DOHH2 (cell line): Measurements from ENCODE around the gene CYP1A1.

Source experiments
- H3F3A ChIP-seq: fragments of 200-600 bp; sonication (generic), shearing (Covaris generic); 2 replicates; pipeline ENCODE4 v1.6.0; 2016; ENCODE audit warnings: antibody characterized with exemption, mild to moderate bottlenecking; ENCODE audit not compliant: control insufficient read depth, insufficient read depth
- H3K27ac ChIP-seq: fragments of 200-600 bp; sonication (generic); 2 replicates; pipeline ENCODE4 v1.5.1; 2014; ENCODE audit warnings: low read depth, mild to moderate bottlenecking, low read length, moderate library complexity
- H3K27me3 ChIP-seq: fragments of 200-600 bp; sonication (generic); 2 replicates; pipeline ENCODE4 v1.6.1; 2014; ENCODE audit warnings: mild to moderate bottlenecking, low read length, mixed read lengths; ENCODE audit not compliant: control insufficient read depth
- H3K36me3 ChIP-seq: fragments of 200-600 bp; sonication (generic); 2 replicates; pipeline ENCODE4 v1.6.1; 2014; ENCODE audit warnings: mild to moderate bottlenecking, low read length, moderate library complexity, mixed read lengths; ENCODE audit not compliant: control insufficient read depth
- H3K4me1 ChIP-seq: fragments of 200-600 bp; sonication (generic); 2 replicates; pipeline ENCODE4 v1.6.1; 2014; ENCODE audit warnings: mild to moderate bottlenecking, low read length, mixed read lengths; ENCODE audit not compliant: control insufficient read depth
- H3K4me2 ChIP-seq: fragments of 200-600 bp; sonication (generic); 2 replicates; pipeline ENCODE4 v1.6.0; 2014; ENCODE audit warnings: mild to moderate bottlenecking, low read length, moderate library complexity
- H3K4me3 ChIP-seq: fragments of 200-600 bp; sonication (generic); 2 replicates; pipeline ENCODE4 v1.5.1; 2014; ENCODE audit warnings: mild to moderate bottlenecking, low read length, mixed read lengths
- H3K79me2 ChIP-seq: fragments of 200-600 bp; sonication (generic); 2 replicates; pipeline ENCODE4 v1.6.1; 2014; ENCODE audit warnings: mild to moderate bottlenecking, low read length, mixed read lengths; ENCODE audit not compliant: control insufficient read depth
- H3K9me2 ChIP-seq: fragments of 200-600 bp; sonication (generic); replicated peaks from 2 replicates; pipeline ENCODE4 v1.6.1; 2014; ENCODE audit warnings: mild to moderate bottlenecking, low read length, mixed read lengths; ENCODE audit not compliant: control insufficient read depth
- H3K9me3 ChIP-seq: fragments of 200-600 bp; sonication (generic); 2 replicates; pipeline ENCODE4 v1.6.1; 2014; ENCODE audit warnings: antibody characterized with exemption, low read length, mixed read lengths; ENCODE audit not compliant: control insufficient read depth, insufficient read depth
- H4K20me1 ChIP-seq: fragments of 200-600 bp; sonication (generic); 2 replicates; pipeline ENCODE4 v1.6.0; 2014; ENCODE audit warnings: low read depth, mild to moderate bottlenecking, antibody characterized with exemption, low read length, moderate library complexity; ENCODE audit not compliant: control insufficient read depth, insufficient read depth
- EZH2phosphoT487 ChIP-seq: fragments of 200-600 bp; sonication (generic); IDR thresholded peaks from 2 replicates; pipeline ENCODE4 v1.6.1; 2017; ENCODE audit warnings: borderline replicate concordance, mild to moderate bottlenecking, antibody characterized with exemption, low read length, moderate library complexity, mixed read lengths
- TF ChIP-seq, protein P1 (sequence below): fragments of 200-600 bp; sonication (generic); IDR thresholded peaks from one replicate; pipeline ENCODE4 v1.5.1; 2014; ENCODE audit warnings: antibody characterized with exemption, mild to moderate bottlenecking, low read depth, low read length; ENCODE audit not compliant: poor library complexity, severe bottlenecking

CYP1A1 gene

GRCh38 chr15:74768099-74768770 lies 42.9 kb upstream of the CYP1A1 start:
- no peak overlapping the region; the same call in 1 of the 2 replicates for H3K4me2 ChIP-seq
- no peaks in the 10 kb centered on the region for H3K36me3 ChIP-seq
- no peaks in the 10 kb centered on the region for H4K20me1 ChIP-seq
- no peak overlapping the region for H3K27ac ChIP-seq
- H3K9me3 ChIP-seq, result no peaks in the 10 kb centered on the region
- peaks cover 38% of the 10 kb centered on the region for H3K4me1 ChIP-seq
- H3K27me3 ChIP-seq, result no peaks in the 10 kb centered on the region
- H3K79me2 ChIP-seq, result peaks cover 7% of the 10 kb centered on the region
- no peak overlapping the region for H3K4me3 ChIP-seq
- no peaks in the 10 kb centered on the region for H3K9me2 ChIP-seq
- no peak for TF ChIP-seq EZH2phosphoT487
- TF ChIP-seq, protein P1, sequence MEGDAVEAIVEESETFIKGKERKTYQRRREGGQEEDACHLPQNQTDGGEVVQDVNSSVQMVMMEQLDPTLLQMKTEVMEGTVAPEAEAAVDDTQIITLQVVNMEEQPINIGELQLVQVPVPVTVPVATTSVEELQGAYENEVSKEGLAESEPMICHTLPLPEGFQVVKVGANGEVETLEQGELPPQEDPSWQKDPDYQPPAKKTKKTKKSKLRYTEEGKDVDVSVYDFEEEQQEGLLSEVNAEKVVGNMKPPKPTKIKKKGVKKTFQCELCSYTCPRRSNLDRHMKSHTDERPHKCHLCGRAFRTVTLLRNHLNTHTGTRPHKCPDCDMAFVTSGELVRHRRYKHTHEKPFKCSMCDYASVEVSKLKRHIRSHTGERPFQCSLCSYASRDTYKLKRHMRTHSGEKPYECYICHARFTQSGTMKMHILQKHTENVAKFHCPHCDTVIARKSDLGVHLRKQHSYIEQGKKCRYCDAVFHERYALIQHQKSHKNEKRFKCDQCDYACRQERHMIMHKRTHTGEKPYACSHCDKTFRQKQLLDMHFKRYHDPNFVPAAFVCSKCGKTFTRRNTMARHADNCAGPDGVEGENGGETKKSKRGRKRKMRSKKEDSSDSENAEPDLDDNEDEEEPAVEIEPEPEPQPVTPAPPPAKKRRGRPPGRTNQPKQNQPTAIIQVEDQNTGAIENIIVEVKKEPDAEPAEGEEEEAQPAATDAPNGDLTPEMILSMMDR, result no peak
- no peaks in the 10 kb centered on the region for H3F3A ChIP-seq

GRCh38 chr15:74767167-74768098 lies 42.1 kb upstream of the CYP1A1 start:
- no peaks in the 10 kb centered on the region for H3K27me3 ChIP-seq
- no peak overlapping the region for H3K27ac ChIP-seq
- no peaks in the 10 kb centered on the region for H4K20me1 ChIP-seq
- H3K79me2 ChIP-seq, result peaks cover 7% of the 10 kb centered on the region
- H3K36me3 ChIP-seq, result no peaks in the 10 kb centered on the region
- no peaks in the 10 kb centered on the region for H3K9me3 ChIP-seq
- H3K4me3 ChIP-seq, result no peak overlapping the region
- TF ChIP-seq EZH2phosphoT487, result no peak
- TF ChIP-seq, protein P1, result no peak
- H3K4me1 ChIP-seq, result peaks cover 38% of the 10 kb centered on the region
- no peaks in the 10 kb centered on the region for H3K9me2 ChIP-seq
- no peak overlapping the region for H3K4me2 ChIP-seq
- no peaks in the 10 kb centered on the region for H3F3A ChIP-seq

DNA sequence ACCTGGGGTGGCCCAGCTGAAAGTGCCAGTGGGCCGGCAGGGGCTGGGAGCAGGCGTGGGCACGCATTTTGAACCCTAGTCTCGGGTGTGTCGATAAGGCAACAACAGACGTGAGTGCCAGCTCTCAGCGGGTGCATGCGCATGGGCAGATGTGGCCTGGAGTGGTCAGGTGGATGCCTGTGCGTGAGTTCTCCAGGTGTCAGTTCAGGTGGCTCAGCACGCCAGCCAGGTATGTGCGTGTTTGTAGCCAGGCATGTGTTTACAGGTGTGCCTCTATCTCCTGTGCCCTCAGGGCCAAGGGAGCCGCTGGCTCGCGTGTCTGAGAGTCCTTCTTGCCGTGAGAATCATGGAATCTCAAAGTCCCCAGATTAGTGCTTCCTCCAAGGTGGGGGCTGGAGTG lies 38.1 kb upstream of the CYP1A1 start:
- Histone ChIP-seq H3K36me3 (no peaks in the 10 kb centered on the region), H3K27me3 (no peaks in the 10 kb centered on the region)

More for the DNA sequence above, 38.1 kb upstream of the CYP1A1 start:
- H3K4me3 ChIP-seq, result no peak overlapping the region
- H3K4me1 ChIP-seq, result peaks cover 34% of the 10 kb centered on the region
- H3K4me2 ChIP-seq, result peak overlapping the region; percentile 51; the same call in 1 of the 2 replicates
- no peaks in the 10 kb centered on the region for H3K9me3 ChIP-seq
- peak overlapping the region; percentile 53 for H3K27ac ChIP-seq
- TF ChIP-seq EZH2phosphoT487, result no peak
- TF ChIP-seq, protein P1, result no peak
- H3K9me2 ChIP-seq, result no peaks in the 10 kb centered on the region
- no peaks in the 10 kb centered on the region for H4K20me1 ChIP-seq
- no peaks in the 10 kb centered on the region for H3F3A ChIP-seq
- H3K79me2 ChIP-seq, result no peaks in the 10 kb centered on the region
